Esophagus squamous epithelium (tissue), 5 donors: Measurements from ENCODE around the gene IDS. TPM values are rescaled to one million over a fixed set of nuclear protein-coding genes. Genes with fewer than 3 reads are reported as not detected.
"Not testable (repeated sequence)": the region's sequence is repeated elsewhere in the genome, so short reads cannot be mapped to it uniquely, and the experiment has no call there.

Source experiments
- DNase-seq: peaks from one replicate; lab custom pipeline; 2025; lab: John Stamatoyannopoulos, UW
- H3K27ac ChIP-seq, 4 donors: fragments of 200-600 bp; sonication (generic); one replicate each; pipeline ENCODE4 v1.5.1; 2016 to 2019; ENCODE audit warnings: mild to moderate bottlenecking in 1 of 4
- H3K27me3 ChIP-seq, 4 donors: fragments of 200-600 bp; sonication (generic); 1 replicate in 3 of 4; 2 replicates in 1 of 4; pipeline versions ENCODE4 v1.5.1 to v1.6.0; 2017 to 2021; ENCODE audit warnings: antibody characterized with exemption in 1 of 4
- H3K36me3 ChIP-seq, 3 donors: fragments of 200-600 bp; sonication (generic); one replicate each; pipeline ENCODE4 v1.5.1; 2016 to 2019
- H3K4me1 ChIP-seq, 3 donors: fragments of 200-600 bp; sonication (generic); one replicate each; pipeline ENCODE4 v1.5.1; 2017 to 2019
- H3K4me3 ChIP-seq, 4 donors: fragments of 200-600 bp; sonication (generic); 1 replicate in 3 of 4; 2 replicates in 1 of 4; pipeline ENCODE4 v1.5.1; 2016 to 2019; ENCODE audit warnings: mild to moderate bottlenecking in 2 of 4, moderate library complexity in 1 of 4
- H3K9me3 ChIP-seq, 3 donors: fragments of 200-600 bp; sonication (generic); one replicate each; pipeline ENCODE4 v1.5.1; 2016 to 2019
- POLR2A ChIP-seq, 4 donors: fragments of 450-650 bp; IDR thresholded peaks; one replicate each; pipeline ENCODE4 v1.6.1; 2017; ENCODE audit warnings: antibody characterized with exemption in 4 of 4, mild to moderate bottlenecking in 4 of 4, moderate library complexity in 3 of 4
- WGBS, 2 donors: methylation state at CpG; one replicate each; pipeline ENCODE4 v1.1.5; 2018; 5-methylcytosine and 5-hydroxymethylcytosine counted together
- intact Hi-C: fragments of 100-400 bp; cut with DNase I; formaldehyde crosslinking; loops from one replicate; pipeline ENCODE4 v1.15.0; 2022
- total RNA-seq, 4 donors: library from RNA; depleted of rRNA; stranded (reverse); fragments of >200 nt; gene quantifications; one replicate each; pipeline ENCODE4 v1.1.0, GENCODE V29; 2016
- TF ChIP-seq, protein P1 (sequence below), 6 experiments: fragments of 450-650 bp in 4 of 6; fragments of 200-600 bp in 2 of 6; sonication (generic) in 2 of 6; IDR thresholded peaks; one replicate each; pipeline ENCODE4 v1.5.1; 2016 to 2019; ENCODE audit warnings: antibody characterized with exemption in 6 of 6, mild to moderate bottlenecking in 4 of 6, moderate library complexity in 4 of 6
- donor health status: DM: yes; HTN: yes; CAD: no.

Gene IDS
- total RNA-seq, 4 donors from 2014 or later: 24.8 to 46.0 (median 30.4) TPM

GRCh38 chrX:149532868-149533267, 27.8 kb upstream of the IDS start:
- intact Hi-C loops, H3K4me1 ChIP-seq, H3K9me3 ChIP-seq, H3K27me3 ChIP-seq, H3K4me3 ChIP-seq, DNase-seq, H3K27ac ChIP-seq: not testable (repeated sequence)
- H3K36me3 ChIP-seq: peaks cover 0 to 29% (median 0%) of the 10 kb centered on the region in 3 donors
- no CpG with 5 or more reads among the region's 3 CpGs for WGBS, 2 donors

DNA sequence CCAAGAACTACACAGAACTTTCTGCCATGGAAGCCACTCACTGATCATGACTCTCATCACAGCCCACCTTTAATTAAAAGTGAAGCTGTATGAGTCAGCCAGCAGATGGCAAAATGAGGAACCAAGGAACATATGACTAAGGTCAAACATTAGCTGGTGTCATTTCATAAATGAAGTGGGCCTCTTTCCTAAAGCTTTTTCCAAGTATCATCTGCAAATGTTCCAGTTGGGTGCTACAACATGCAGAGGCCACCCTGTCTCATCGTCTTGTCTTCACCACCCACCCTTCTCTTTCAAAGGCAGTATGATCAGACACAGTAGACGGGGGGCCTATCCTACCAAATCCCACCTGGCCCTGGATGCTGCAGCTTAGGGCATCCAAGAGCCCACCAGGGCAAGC, 26.5 kb upstream of the IDS start:
- no peaks in the 10 kb centered on the region for H3K9me3 ChIP-seq
- WGBS, 2 donors: 65% methylated on average over 2 of the region's 2 CpGs; no CpG with 5 or more reads in 1 of the 2 donors
- TF ChIP-seq, protein P1, sequence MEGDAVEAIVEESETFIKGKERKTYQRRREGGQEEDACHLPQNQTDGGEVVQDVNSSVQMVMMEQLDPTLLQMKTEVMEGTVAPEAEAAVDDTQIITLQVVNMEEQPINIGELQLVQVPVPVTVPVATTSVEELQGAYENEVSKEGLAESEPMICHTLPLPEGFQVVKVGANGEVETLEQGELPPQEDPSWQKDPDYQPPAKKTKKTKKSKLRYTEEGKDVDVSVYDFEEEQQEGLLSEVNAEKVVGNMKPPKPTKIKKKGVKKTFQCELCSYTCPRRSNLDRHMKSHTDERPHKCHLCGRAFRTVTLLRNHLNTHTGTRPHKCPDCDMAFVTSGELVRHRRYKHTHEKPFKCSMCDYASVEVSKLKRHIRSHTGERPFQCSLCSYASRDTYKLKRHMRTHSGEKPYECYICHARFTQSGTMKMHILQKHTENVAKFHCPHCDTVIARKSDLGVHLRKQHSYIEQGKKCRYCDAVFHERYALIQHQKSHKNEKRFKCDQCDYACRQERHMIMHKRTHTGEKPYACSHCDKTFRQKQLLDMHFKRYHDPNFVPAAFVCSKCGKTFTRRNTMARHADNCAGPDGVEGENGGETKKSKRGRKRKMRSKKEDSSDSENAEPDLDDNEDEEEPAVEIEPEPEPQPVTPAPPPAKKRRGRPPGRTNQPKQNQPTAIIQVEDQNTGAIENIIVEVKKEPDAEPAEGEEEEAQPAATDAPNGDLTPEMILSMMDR (IDR thresholded peaks at IDR 0.05): no peak
- TF ChIP-seq POLR2A (IDR thresholded peaks at IDR 0.05): no peak
- H3K4me1 ChIP-seq: no peaks in the 10 kb centered on the region
- H3K27ac ChIP-seq: no peak overlapping the region
- no peak for DNase-seq
- intact Hi-C loops: no loop called here
- H3K36me3 ChIP-seq: peaks cover 0 to 29% (median 0%) of the 10 kb centered on the region in 3 donors
- no peaks in the 10 kb centered on the region for H3K27me3 ChIP-seq
- H3K4me3 ChIP-seq: no peak overlapping the region

DNA sequence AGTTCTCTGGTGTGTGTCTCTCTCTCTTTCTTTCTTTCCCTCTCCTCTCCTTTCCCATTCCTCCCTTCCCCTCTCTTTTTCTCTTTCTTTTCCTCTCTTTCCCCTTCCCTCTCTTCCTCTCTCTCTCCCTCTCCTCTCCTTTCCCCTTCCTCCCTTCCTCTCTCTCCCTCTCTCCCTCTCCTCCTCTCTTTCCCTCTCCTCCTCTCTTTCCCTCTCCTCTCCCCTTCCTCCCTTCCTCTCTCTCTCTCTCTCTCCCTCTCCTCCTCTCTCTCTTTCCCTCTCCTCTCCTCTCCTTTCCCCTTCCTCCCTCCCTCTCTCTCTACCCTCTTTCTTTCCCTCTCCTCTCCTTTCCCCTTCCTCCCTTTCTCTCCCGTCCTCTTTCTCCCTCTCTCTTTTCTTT, 23.3 kb upstream of the IDS start:
- intact Hi-C loops: no loop called here
- H3K36me3 ChIP-seq: peaks cover 0 to 15% (median 0%) of the 10 kb centered on the region in 3 donors
- no peaks in the 10 kb centered on the region for H3K27me3 ChIP-seq
- WGBS, 2 donors: 100% methylated on average over 1 of the region's 1 CpG; no CpG with 5 or more reads in 1 of the 2 donors
- H3K27ac ChIP-seq: no peak overlapping the region
- DNase-seq: no peak
- no peak for TF ChIP-seq POLR2A (IDR thresholded peaks at IDR 0.05)
- TF ChIP-seq, protein P1 (IDR thresholded peaks at IDR 0.05): no peak
- no peak overlapping the region for H3K4me3 ChIP-seq
- H3K4me1 ChIP-seq: peaks cover 0 to 5% (median 0%) of the 10 kb centered on the region in 3 donors
- no peaks in the 10 kb centered on the region for H3K9me3 ChIP-seq

DNA sequence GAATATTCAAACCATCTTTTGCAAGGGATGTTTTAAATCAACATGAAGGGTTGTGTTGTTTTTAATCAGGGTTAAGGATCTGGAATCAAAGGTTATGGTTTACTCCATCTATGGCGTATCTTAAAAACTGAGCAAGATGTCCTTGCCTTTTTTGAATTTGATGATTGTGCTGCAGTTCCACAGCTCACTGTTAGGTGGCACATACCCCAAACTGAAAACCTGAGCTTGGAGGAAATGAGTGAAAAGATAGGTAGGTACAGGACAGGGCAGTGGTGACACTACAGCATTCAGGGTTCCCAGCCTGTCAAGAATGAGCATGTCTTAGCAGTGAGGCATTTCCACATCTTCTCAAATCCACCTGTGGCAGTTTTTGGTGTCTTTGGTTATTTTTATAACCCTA, 22.6 kb upstream of the IDS start:
- no peak overlapping the region for H3K27ac ChIP-seq
- H3K4me3 ChIP-seq: no peak overlapping the region
- H3K4me1 ChIP-seq: peaks cover 0 to 5% (median 0%) of the 10 kb centered on the region in 3 donors
- H3K36me3 ChIP-seq: peaks cover 0 to 15% (median 0%) of the 10 kb centered on the region in 3 donors
- WGBS, 2 donors: 36 to 67% methylated on average over 1 of the region's 1 CpG
- H3K9me3 ChIP-seq: no peaks in the 10 kb centered on the region
- TF ChIP-seq, protein P1 (IDR thresholded peaks at IDR 0.05): peak in 5 of 6 experiments; percentile 25 to 61 (median 48)
- no peak for TF ChIP-seq POLR2A (IDR thresholded peaks at IDR 0.05)
- DNase-seq: no peak
- no peaks in the 10 kb centered on the region for H3K27me3 ChIP-seq
- intact Hi-C loops: no loop called here

GRCh38 chrX:149526318-149527033, 21.4 kb upstream of the IDS start:
- H3K9me3 ChIP-seq, intact Hi-C loops, H3K4me3 ChIP-seq, H3K4me1 ChIP-seq, DNase-seq, H3K27me3 ChIP-seq, H3K36me3 ChIP-seq: not testable (repeated sequence)
- H3K27ac ChIP-seq: peak overlapping the region in 1 of 4 donors; percentile 26
- WGBS, 2 donors: 90 to 96% methylated on average over 2 to 3 of the region's 13 CpGs

- intact Hi-C loops, H3K27me3 ChIP-seq, H3K4me1 ChIP-seq, H3K36me3 ChIP-seq, H3K9me3 ChIP-seq, H3K4me3 ChIP-seq, DNase-seq: not testable (repeated sequence)
- H3K27ac ChIP-seq: peak overlapping the region in 1 of 4 donors; percentile 28
- 80% methylated on average over 2 of the region's 5 CpGs; no CpG with 5 or more reads in 1 of the 2 donors for WGBS, 2 donors
Observed at GRCh38 chrX:149525903-149526302, 20.8 kb upstream of the IDS start.

DNA sequence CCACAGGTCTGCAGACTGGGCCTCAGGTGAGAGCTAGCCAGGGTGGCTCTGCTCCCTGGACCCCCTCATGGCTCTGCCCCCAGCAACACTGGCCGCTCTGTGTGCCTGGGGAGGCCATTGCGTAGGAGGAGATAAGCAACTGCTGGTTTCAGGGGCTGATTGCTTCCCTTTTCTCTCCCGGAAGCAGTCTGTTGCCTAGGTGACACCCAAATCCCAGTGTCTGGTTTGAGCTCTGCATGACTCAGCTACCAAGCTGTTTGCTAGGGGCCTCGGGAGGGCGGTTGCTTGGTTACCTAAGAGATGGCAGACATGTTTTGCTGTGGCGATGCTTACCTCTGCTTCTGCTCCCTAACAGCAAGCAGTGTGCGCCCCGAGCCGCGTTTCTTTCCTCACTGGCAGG, 20.3 kb upstream of the IDS start:
- H3K27ac ChIP-seq: peak overlapping the region in 1 of 4 donors; percentile 39
- WGBS, 2 donors: no CpG with 5 or more reads among the region's 10 CpGs
- intact Hi-C loops, H3K27me3 ChIP-seq, DNase-seq, H3K9me3 ChIP-seq, H3K36me3 ChIP-seq, H3K4me3 ChIP-seq, H3K4me1 ChIP-seq: not testable (repeated sequence)
